Sciatic nerve (tissue), 2 donors: ENCODE data around the gene EFL1. TPM values are rescaled to one million over a fixed set of nuclear protein-coding genes. Genes with fewer than 3 reads are reported as not detected.
"Not testable (repeated sequence)": the region's sequence is repeated elsewhere in the genome, so short reads cannot be mapped to it uniquely, and the experiment has no call there.

Experiments used
- ATAC-seq: fragments of 200-7000 bp; cut with Tn5 transposase; one replicate; pipeline ENCODE4 v1.9.1; 2020; ENCODE audit warnings: mild to moderate bottlenecking, moderate library complexity
- DNase-seq: peaks from one replicate; pipeline ENCODE4 v3.0.0-alpha.2; 2020; ENCODE audit warnings: low spot score
- intact Hi-C: fragments of 100-400 bp; cut with DNase I; formaldehyde crosslinking; loops from one replicate; pipeline ENCODE4 v1.14.2; 2022
- total RNA-seq: library from RNA; stranded (reverse); fragmentation: NEBNext Ultra II Directional; extraction: Animal tissue kit (Norgen Biotek cat#: 25700); gene quantifications from one replicate; pipeline ENCODE4 v1.2.1, GENCODE V29; 2021
- donor health status: DM: no; HTN: no; CAD: no.
- donor health status: DM: no; HTN: no; CAD: no.

EFL1 gene
- total RNA-seq, 1 donor from 2014 or later = 16.0 TPM

- DNase-seq, intact Hi-C loops, ATAC-seq: not testable (repeated sequence)
Observed at GRCh38 chr15:82286475-82286874, 23.9 kb upstream of the EFL1 start.

- DNase-seq, ATAC-seq, intact Hi-C loops: not testable (repeated sequence)
Observed at GRCh38 chr15:82284381-82284780, 21.8 kb upstream of the EFL1 start.

GRCh38 chr15:82282386-82282785, 19.9 kb upstream of the EFL1 start:
- not testable (repeated sequence) for DNase-seq, ATAC-seq

GRCh38 chr15:82281276-82281675, 18.7 kb upstream of the EFL1 start:
- ATAC-seq, intact Hi-C loops: not testable (repeated sequence)

More at GRCh38 chr15:82282386-82282785, 19.9 kb upstream of the EFL1 start:
- intact Hi-C loops = not testable (repeated sequence)

DNA sequence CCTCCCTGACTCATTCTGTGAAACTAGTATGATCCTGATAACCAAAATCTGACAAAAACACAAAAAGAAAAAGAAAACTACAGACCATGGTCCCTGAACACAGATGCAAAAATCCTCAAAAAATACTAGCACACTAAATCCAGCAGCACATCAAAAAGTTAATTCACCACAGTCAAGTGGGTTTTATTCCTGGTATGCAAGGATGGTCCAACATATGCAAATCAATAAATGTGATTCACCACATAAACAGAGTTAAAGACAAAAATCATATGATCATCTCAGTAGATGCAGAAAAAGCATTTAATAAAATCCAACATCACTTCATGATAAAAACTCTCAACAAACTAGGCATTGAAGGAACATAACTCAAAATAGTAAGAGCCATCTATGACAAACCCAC, 12.9 kb upstream of the EFL1 start:
- ATAC-seq (no peak), DNase-seq (no peak)
- intact Hi-C loops = no loop called here

More at GRCh38 chr15:82281276-82281675, 18.7 kb upstream of the EFL1 start:
- DNase-seq = not testable (repeated sequence)

DNA sequence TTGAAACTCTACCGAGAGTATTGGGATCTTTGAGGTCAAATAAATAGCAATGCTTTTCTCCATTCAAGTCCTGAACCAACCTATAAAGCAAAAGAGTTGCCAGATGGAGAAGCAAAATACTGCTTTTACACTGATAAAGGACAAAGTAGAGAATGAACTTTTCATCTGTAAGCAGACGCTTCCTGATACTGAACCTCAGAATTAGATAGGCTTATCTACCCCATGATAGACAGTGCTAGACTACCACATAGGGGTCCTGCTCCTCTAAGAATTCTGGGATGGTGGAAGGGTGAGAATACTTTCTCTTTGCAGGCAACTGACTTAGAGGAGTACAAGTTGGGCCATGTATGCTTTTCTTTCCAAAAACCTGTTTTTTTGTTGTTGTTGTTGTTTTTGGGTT, 9.6 kb upstream of the EFL1 start:
- no peak for ATAC-seq
- intact Hi-C loops = no loop called here
- DNase-seq = no peak

DNA sequence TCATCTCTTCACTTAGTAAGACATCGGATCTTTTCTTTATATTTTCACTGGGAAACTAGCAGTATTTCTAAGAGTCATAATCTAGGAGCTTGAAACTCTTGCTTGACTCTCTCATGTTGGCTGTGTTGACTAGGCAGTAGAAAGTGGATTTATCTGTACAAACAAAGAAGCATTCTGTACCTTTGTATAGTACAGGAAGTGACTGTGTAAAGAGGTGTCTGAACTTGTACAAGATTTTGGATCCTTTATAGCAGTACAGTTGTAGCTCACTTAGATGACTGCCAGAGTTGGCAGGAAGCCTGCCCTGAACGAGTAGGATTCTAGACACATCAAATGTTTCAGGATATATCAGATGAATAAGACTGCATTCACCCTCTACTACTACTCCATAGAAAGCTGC, 5.9 kb upstream of the EFL1 start:
- ATAC-seq, DNase-seq, intact Hi-C loops: not testable (repeated sequence)

DNA sequence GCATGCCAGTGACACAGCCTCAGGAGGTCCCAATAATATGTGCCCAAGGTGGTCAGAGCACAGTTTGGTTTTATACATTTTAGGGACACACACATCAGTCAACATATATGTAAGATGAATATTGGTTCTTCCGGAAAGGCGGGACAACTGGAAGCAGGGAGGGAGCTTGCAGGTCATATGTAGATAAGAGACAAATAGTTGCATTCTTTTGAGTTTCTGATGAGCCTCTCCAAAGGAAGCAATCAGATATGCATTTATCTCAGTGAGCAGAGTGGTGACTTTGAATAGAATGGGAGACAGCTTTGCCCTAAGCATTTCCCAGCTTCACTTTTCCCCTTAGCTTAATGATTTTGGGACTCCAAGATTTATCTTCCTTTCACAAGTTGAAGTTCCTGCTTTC, 4.6 kb upstream of the EFL1 start:
- ATAC-seq, DNase-seq, intact Hi-C loops: not testable (repeated sequence)

- DNase-seq (no peak), ATAC-seq (peak; percentile 9)
- intact Hi-C loops = no loop called here
Observed at GRCh38 chr15:82263350-82263749, 816 bp upstream of the EFL1 start.

GRCh38 chr15:82261566-82262421, 740 bp downstream of the EFL1 start:
- DNase-seq, intact Hi-C loops: not testable (repeated sequence)
- peak; percentile 16 for ATAC-seq

DNA sequence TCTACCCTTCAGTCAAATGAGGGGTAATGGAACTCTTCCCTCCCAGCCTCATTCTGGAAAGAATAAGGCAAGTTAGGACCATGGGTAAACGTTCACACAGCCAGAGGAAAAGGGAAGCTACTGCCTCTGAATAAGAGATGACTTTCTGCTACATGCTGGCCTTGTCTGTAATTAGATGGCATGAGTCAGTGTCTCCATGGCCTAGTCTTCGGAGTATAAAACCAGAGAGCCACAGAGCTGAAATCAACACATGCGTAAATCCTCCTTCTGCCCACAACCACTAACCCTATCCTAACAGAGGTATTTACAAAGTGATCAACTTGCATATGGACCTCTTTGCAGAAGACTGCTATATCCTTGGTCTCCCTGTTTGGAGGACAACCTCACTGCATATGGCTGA, 14.3 kb downstream of the EFL1 start:
- ATAC-seq, intact Hi-C loops, DNase-seq: not testable (repeated sequence)

GRCh38 chr15:82245956-82246355, 16.6 kb downstream of the EFL1 start:
- DNase-seq, ATAC-seq, intact Hi-C loops: not testable (repeated sequence)

- intact Hi-C loops, DNase-seq, ATAC-seq: not testable (repeated sequence)
Observed at GRCh38 chr15:82243644-82244043, 18.9 kb downstream of the EFL1 start.

GRCh38 chr15:82241836-82242499, 20.6 kb downstream of the EFL1 start:
- ATAC-seq, intact Hi-C loops, DNase-seq: not testable (repeated sequence)

DNA sequence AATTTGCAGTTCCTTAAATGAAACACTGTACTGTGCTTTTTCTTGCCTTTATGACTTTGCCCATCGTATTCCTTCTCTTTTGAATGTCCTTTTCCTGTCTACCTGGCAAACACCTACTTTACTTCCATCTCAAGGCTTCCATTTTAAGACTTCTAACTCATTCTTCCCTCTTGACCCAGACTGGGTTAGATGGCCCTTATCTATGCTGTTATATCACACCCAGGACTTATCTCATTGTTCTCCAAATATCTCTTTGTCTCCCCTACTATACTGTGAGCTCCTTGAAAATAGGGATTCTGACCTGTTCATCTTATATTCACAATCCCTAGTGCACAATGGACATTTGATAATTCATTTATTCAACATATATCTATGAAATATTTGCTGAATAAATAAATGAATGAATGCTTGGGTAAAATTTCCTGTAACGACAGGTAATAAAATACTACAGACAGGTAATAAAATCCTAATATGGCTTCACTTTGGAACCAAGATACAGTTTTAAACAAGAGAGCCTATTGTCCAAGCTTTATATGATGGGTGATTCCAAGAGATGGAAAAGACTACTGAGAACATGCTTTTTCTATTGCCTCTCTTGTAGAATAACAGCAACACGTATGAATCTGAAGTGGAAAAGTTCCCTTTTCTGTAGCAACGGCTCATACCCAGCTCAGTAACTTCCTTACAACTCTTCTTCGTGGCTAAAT, 22.7 kb downstream of the EFL1 start:
- ATAC-seq = no peak
- intact Hi-C loops = no loop called here
- no peak for DNase-seq

- intact Hi-C loops = not testable (repeated sequence)
Observed at GRCh38 chr15:82237944-82238534, 24.5 kb downstream of the EFL1 start.

GRCh38 chr15:82231842-82232241, 30.7 kb downstream of the EFL1 start:
- no peak for DNase-seq
- intact Hi-C loops = no loop called here
- ATAC-seq = no peak

More at GRCh38 chr15:82237944-82238534, 24.5 kb downstream of the EFL1 start:
- not testable (repeated sequence) for ATAC-seq, DNase-seq

DNA sequence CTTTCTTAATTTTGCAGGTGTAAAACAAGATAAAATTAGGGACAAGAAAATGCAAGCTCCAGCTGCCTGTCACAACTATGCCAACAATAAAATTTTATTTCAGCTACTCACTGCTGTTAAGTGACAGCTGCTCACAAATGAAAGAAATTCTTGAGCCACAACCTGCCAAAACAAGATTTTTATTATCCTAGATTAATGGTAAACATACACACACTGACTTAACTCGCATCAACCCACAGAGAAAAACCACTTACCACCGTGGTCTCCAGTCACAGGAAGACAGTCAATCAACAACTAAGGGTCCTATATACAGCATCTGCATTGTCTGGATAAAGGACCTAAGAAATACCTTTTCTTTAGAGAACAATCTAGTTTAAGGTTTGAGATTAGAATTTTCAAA, 31.3 kb downstream of the EFL1 start:
- ATAC-seq = no peak
- no peak for DNase-seq

GRCh38 chr15:82228750-82229149, 33.8 kb downstream of the EFL1 start:
- intact Hi-C loops = no loop called here
- no peak for DNase-seq
- ATAC-seq = no peak

More for the DNA sequence above, 31.3 kb downstream of the EFL1 start:
- intact Hi-C loops = no loop called here
